Measurements from ENCODE around the gene DNAJC8. TPM values are rescaled to one million over a fixed set of nuclear protein-coding genes. Genes with fewer than 3 reads are reported as not detected.
A peak's percentile ranks its signal among the peaks of the same experiment; 100 is the strongest.

The DNAJC8 gene
- total and polyA plus RNA-seq, 2 of the 4 experiments (the other 2 are of a cell fraction): 53.6 to 81.0 TPM

- dilution Hi-C loops (cut with HindIII; ENCODE audit: low sequenced_read_pairs, unreplicated experiment): no loop called here
- BruUV-seq (replicated peaks): no TSS peak
These were observed 73.1 kb downstream of the DNAJC8 start for GRCh38 chr1:28159680-28160079.

More at GRCh38 chr1:28159680-28160079, 73.1 kb downstream of the DNAJC8 start:
- H3K9me3 ChIP-seq (ENCODE audit: control insufficient read depth, insufficient read depth, low read length): no peaks in the 10 kb centered on the region
- no peak overlapping the region for H3K23ac ChIP-seq (ENCODE audit: low read depth, low read length)
- H2AK9ac ChIP-seq (replicated peaks; ENCODE audit: low read depth, low read length, poor library complexity): no peak overlapping the region
- no peak overlapping the region for H2AK5ac ChIP-seq (ENCODE audit: low read depth, low read length)
- H3K4ac ChIP-seq (ENCODE audit: low read depth, low read length): peak overlapping the region; percentile 39; the same call in 1 of the 2 replicates
- H3K4me3 ChIP-seq (ENCODE audit: insufficient read depth, low read depth, low read length): no peak overlapping the region
- no peak overlapping the region for H3K14ac ChIP-seq (replicated peaks; ENCODE audit: low read depth, low read length)
- CTCF ChIA-PET: no interaction called here
- H3K27ac ChIP-seq (ENCODE audit: insufficient read depth, low read length): no peak overlapping the region
- H3K4me1 ChIP-seq (ENCODE audit: control insufficient read depth, insufficient read depth, low read length): peaks cover 32% of the 10 kb centered on the region
- H3K27me3 ChIP-seq (ENCODE audit: control insufficient read depth, insufficient read depth, low read length): no peaks in the 10 kb centered on the region
- H3K56ac ChIP-seq (ENCODE audit: extremely low read depth, insufficient read depth, low read length): no peak overlapping the region
- H4K8ac ChIP-seq (ENCODE audit: low read depth in 2 of 2, low read length in 2 of 2): peak overlapping the region in 1 of 2 experiments; percentile 22; a peak in 1 of 4 replicates
- H3K36me3 ChIP-seq (ENCODE audit: control insufficient read depth, insufficient read depth, low read length): no peaks in the 10 kb centered on the region
- no peak for TF ChIP-seq POLR2A (IDR thresholded peaks at IDR 0.05; ENCODE audit: low read depth, low read length)
- TF ChIP-seq MAFK (IDR thresholded peaks at IDR 0.05; ENCODE audit: low read depth, low read length): no peak
- peak overlapping the region; percentile 39; the same call in 1 of the 2 replicates for H3K18ac ChIP-seq (ENCODE audit: low read depth, low read length)
- H2BK15ac ChIP-seq (ENCODE audit: low read depth, low read length): no peak overlapping the region
- peak overlapping the region; percentile 38 for H2BK120ac ChIP-seq (ENCODE audit: low read depth, low read length)
- intact Hi-C loops (cut with micrococcal nuclease) (loop anchor here (5.0 kb wide), 1 partner anchor 62 kb away; no protein-coding TSS in a partner anchor), in situ Hi-C loops (cut with MboI; ENCODE audit: low sequenced_read_pairs) (no loop called here)
- H3K9ac ChIP-seq (ENCODE audit: low read depth, low read length): no peak overlapping the region
- no peaks in the 10 kb centered on the region for H3K79me1 ChIP-seq (ENCODE audit: low read depth in 1 of 2, low read length in 2 of 2)
- no peak overlapping the region for H2AFZ ChIP-seq (replicated peaks; ENCODE audit: low read length, poor library complexity)
- peaks cover 21% of the 10 kb centered on the region for H3K9me1 ChIP-seq (ENCODE audit: insufficient read depth, low read length)
- H2BK20ac ChIP-seq (ENCODE audit: low read depth, low read length): no peak overlapping the region
- no peak overlapping the region for H4K5ac ChIP-seq (ENCODE audit: low read depth, low read length)
- no peak overlapping the region for H3K4me2 ChIP-seq (ENCODE audit: low read depth, low read length)
- no peaks in the 10 kb centered on the region for H4K20me1 ChIP-seq (ENCODE audit: insufficient read depth, low read length)
- WGBS, 2 experiments (ENCODE audit: extremely low coverage in 2 of 2, insufficient read length in 1 of 2): no CpG with 5 or more reads among the region's 7 CpGs
- DNase-seq (no peak), ATAC-seq (ENCODE audit: low read depth) (no peak)
- no peak overlapping the region for H2BK5ac ChIP-seq (ENCODE audit: low read depth, low read length, poor library complexity, severe bottlenecking)
- POLR2A ChIA-PET (ENCODE audit: unreplicated experiment): interaction anchor here (0.6 kb wide), 1 partner anchor 34 kb away, joined by 3 read pairs; no protein-coding TSS in a partner anchor
- 0 out of 2 replicates have a peak overlapping the region, but pooled peaks have one; percentile 23 for H4K91ac ChIP-seq (ENCODE audit: insufficient read depth, low read depth, low read length)
